GM12878 (cell line): ENCODE measurements around the gene HCFC1R1.
"Not testable (repeated sequence)": the region's sequence is repeated elsewhere in the genome, so short reads cannot be mapped to it uniquely, and the experiment has no call there.

Experiments
- E2F4 ChIP-seq: IDR thresholded peaks from 2 replicates; pipeline ENCODE4 v1.6.1; 2012; ENCODE audit warnings: low read depth, low read length, improper control_type of control experiment
- FOXK2 ChIP-seq: fragments of 450-650 bp; IDR thresholded peaks from 2 replicates; pipeline ENCODE4 v1.6.1; 2017; ENCODE audit warnings: mild to moderate bottlenecking, moderate library complexity
- IRF3 ChIP-seq: fragments of 450-650 bp; IDR thresholded peaks from 2 replicates; pipeline ENCODE4 v1.6.1; 2014; ENCODE audit warnings: mild to moderate bottlenecking
- POLR2A ChIP-seq: IDR thresholded peaks from 2 replicates; pipeline ENCODE4 v1.6.1; 2011; ENCODE audit warnings: low read depth, mild to moderate bottlenecking, low read length
- POU2F2 ChIP-seq: IDR thresholded peaks from 3 replicates; pipeline ENCODE4 v1.6.1; 2011; ENCODE audit warnings: low read depth, mild to moderate bottlenecking, low read length, borderline replicate concordance
- USF1 ChIP-seq: IDR thresholded peaks from 2 replicates; pipeline ENCODE4 v1.6.1; 2011; ENCODE audit warnings: borderline replicate concordance, low read depth, mild to moderate bottlenecking, moderate library complexity, mixed read lengths, low read length; ENCODE audit not compliant: insufficient read depth; ENCODE audit errors: extremely low read length

- not testable (repeated sequence) for TF ChIP-seq USF1, E2F4, FOXK2, POU2F2, IRF3, POLR2A
Observed at GRCh38 chr16:3072576-3073263, 49.0 kb upstream of the HCFC1R1 start.
